Progenitor cell of endocrine pancreas (in vitro differentiated cells): Measurements from ENCODE around the gene TSPAN5. TPM values are rescaled to one million over a fixed set of nuclear protein-coding genes. Genes with fewer than 3 reads are reported as not detected.

ENCODE experiments used
- DNase-seq: peaks from one replicate; pipeline ENCODE4 v3.0.0; 2021; ENCODE audit warnings: low spot score; ENCODE audit not compliant: unreplicated experiment
- H3K27ac Mint-ChIP-seq: 2 replicates; pipeline ENCODE4 v1.8.0; 2021; ENCODE audit warnings: mild to moderate bottlenecking, moderate library complexity, mixed read lengths
- H3K27me3 Mint-ChIP-seq: 2 replicates; pipeline ENCODE4 v1.8.0; 2021; ENCODE audit warnings: mixed read lengths
- H3K36me3 Mint-ChIP-seq: 2 replicates; pipeline ENCODE4 v1.8.0; 2022; ENCODE audit warnings: mixed read lengths; ENCODE audit not compliant: insufficient read depth
- H3K4me1 Mint-ChIP-seq: 2 replicates; pipeline ENCODE4 v1.8.0; 2021; ENCODE audit warnings: low read depth, mixed read lengths
- H3K4me3 Mint-ChIP-seq: 2 replicates; pipeline ENCODE4 v1.8.0; 2021; ENCODE audit warnings: low read depth, mild to moderate bottlenecking, moderate library complexity, mixed read lengths
- H3K9me3 Mint-ChIP-seq: 2 replicates; pipeline ENCODE4 v1.8.0; 2021; ENCODE audit warnings: low read depth, mixed read lengths
- total RNA-seq: library from RNA; stranded (reverse); gene quantifications from 2 replicates; pipeline ENCODE4 v1.2.1, GENCODE V29; 2021
- TF ChIP-seq, protein P1 (sequence below): fragments of 200-600 bp; sonication (generic); IDR thresholded peaks from one replicate; pipeline ENCODE4 v1.5.0; 2021; ENCODE audit warnings: antibody characterized with exemption, mild to moderate bottlenecking; ENCODE audit not compliant: unreplicated experiment

TSPAN5 gene
- total RNA-seq, 1 donor from 2014 or later, result 6.1 TPM

GRCh38 chr4:98609934-98610333 is 48.5 kb downstream of the TSPAN5 start:
- Mint-ChIP-seq H3K4me1 (peaks cover 5% of the 10 kb centered on the region), H3K27me3 (peaks cover 10% of the 10 kb centered on the region), H3K9me3 (no peaks in the 10 kb centered on the region), H3K36me3 (no peaks in the 10 kb centered on the region), H3K4me3 (no peak overlapping the region), H3K27ac (no peak overlapping the region)
- TF ChIP-seq, protein P1, sequence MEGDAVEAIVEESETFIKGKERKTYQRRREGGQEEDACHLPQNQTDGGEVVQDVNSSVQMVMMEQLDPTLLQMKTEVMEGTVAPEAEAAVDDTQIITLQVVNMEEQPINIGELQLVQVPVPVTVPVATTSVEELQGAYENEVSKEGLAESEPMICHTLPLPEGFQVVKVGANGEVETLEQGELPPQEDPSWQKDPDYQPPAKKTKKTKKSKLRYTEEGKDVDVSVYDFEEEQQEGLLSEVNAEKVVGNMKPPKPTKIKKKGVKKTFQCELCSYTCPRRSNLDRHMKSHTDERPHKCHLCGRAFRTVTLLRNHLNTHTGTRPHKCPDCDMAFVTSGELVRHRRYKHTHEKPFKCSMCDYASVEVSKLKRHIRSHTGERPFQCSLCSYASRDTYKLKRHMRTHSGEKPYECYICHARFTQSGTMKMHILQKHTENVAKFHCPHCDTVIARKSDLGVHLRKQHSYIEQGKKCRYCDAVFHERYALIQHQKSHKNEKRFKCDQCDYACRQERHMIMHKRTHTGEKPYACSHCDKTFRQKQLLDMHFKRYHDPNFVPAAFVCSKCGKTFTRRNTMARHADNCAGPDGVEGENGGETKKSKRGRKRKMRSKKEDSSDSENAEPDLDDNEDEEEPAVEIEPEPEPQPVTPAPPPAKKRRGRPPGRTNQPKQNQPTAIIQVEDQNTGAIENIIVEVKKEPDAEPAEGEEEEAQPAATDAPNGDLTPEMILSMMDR, result no peak
- no peak for DNase-seq

DNA sequence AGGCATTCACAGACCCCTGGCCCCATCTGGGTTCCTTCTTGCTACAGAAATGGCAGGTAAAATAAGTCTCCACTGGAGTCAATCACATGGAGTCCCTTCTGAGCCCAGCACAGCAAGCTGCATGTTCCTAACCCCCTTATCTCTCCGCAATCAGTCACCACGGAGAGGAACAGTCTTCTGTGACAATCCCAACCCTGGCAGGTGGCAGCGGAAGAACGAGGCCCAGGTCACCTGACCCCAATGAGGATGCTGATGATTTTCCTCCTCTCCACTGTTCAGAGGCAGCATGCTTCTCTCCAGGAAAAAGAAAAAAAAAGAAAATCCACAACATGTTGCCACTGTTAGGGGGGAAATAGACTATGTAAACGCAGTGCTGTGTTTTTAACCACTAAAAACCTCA is 50.1 kb downstream of the TSPAN5 start:
- Mint-ChIP-seq H3K36me3 (no peaks in the 10 kb centered on the region), H3K9me3 (no peaks in the 10 kb centered on the region), H3K4me1 (peaks cover 5% of the 10 kb centered on the region), H3K27me3 (peaks cover 10% of the 10 kb centered on the region), H3K4me3 (no peak overlapping the region), H3K27ac (no peak overlapping the region)
- DNase-seq, result no peak
- TF ChIP-seq, protein P1, result no peak

DNA sequence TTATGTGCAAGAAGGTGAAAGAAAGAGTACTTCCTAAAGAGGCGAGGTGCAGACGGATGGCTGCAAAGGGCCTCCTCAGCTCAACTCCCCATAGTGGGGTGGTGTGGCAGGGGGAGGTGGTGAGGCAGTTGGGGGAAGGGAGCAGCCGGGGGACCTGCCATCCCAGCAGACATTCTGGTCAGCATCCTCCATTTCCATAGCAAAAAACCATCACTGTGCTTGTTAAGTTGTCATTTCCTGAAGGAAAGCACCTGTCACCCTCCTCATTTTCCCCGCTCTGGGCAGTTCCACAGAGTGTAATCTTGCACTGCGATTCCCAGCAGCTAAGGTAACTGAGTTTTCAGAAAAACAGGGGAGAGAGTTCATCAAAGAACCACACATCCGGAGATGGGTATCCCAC is 51.5 kb downstream of the TSPAN5 start:
- Mint-ChIP-seq H3K36me3 (no peaks in the 10 kb centered on the region), H3K4me3 (no peak overlapping the region), H3K27me3 (peaks cover 10% of the 10 kb centered on the region), H3K27ac (no peak overlapping the region), H3K9me3 (no peaks in the 10 kb centered on the region), H3K4me1 (peaks cover 5% of the 10 kb centered on the region)
- TF ChIP-seq, protein P1, result no peak
- no peak for DNase-seq

DNA sequence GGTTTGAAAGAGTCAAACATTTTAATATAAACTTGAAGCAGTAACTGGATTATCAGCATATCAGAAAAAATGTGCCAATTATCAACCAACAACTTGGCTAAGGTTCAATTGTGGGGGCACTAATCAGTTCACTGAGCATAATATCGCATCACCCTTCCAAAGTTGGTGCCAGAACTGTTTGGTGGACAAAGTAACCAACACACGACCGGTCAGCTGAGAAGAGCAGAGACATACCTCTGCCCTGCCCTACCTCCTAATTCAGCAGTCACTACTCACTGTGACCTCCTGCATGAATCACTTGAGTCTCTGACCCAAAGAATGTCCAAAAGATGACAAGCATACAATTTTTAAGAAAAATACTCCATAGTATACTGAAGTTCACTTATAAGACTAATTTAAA is 53.2 kb downstream of the TSPAN5 start:
- H3K4me1 Mint-ChIP-seq, result peaks cover 5% of the 10 kb centered on the region
- no peak for DNase-seq
- no peak overlapping the region for H3K4me3 Mint-ChIP-seq
- no peaks in the 10 kb centered on the region for H3K36me3 Mint-ChIP-seq
- peaks cover 7% of the 10 kb centered on the region for H3K27me3 Mint-ChIP-seq
- TF ChIP-seq, protein P1, result no peak
- peaks cover 9% of the 10 kb centered on the region for H3K9me3 Mint-ChIP-seq
- H3K27ac Mint-ChIP-seq, result no peak overlapping the region

GRCh38 chr4:98604723-98605122 is 53.7 kb downstream of the TSPAN5 start:
- Mint-ChIP-seq H3K27me3 (peaks cover 7% of the 10 kb centered on the region), H3K4me1 (peaks cover 5% of the 10 kb centered on the region), H3K36me3 (peaks cover 1% of the 10 kb centered on the region), H3K9me3 (peaks cover 10% of the 10 kb centered on the region), H3K27ac (no peak overlapping the region), H3K4me3 (no peak overlapping the region)
- TF ChIP-seq, protein P1, result no peak
- DNase-seq, result no peak
